Measurements from ENCODE around the gene PDIA5. TPM values are rescaled to one million over a fixed set of nuclear protein-coding genes. Genes with fewer than 3 reads are reported as not detected.

PDIA5 gene
- total RNA-seq, 1 experiment from 2014 or later: 31.7 TPM

- H3K36me3 ChIP-seq (replicated peaks; ENCODE audit: control insufficient read depth, insufficient read depth, low read length): peaks cover 20% of the 10 kb centered on the region
- no peak for DNase-seq
- no peak overlapping the region for H3K4me3 ChIP-seq (ENCODE audit: insufficient read depth, low read depth, low read length)
- no peaks in the 10 kb centered on the region for H3K27me3 ChIP-seq (ENCODE audit: control insufficient read depth, insufficient read depth, low read length)
Observed at GRCh38 chr3:123120573-123120972, 53.7 kb downstream of the PDIA5 start.

GRCh38 chr3:123122057-123122456, 55.2 kb downstream of the PDIA5 start:
- H3K27me3 ChIP-seq (ENCODE audit: control insufficient read depth, insufficient read depth, low read length): no peaks in the 10 kb centered on the region
- H3K4me3 ChIP-seq (ENCODE audit: insufficient read depth, low read depth, low read length): no peak overlapping the region
- no peak for DNase-seq
- H3K36me3 ChIP-seq (replicated peaks; ENCODE audit: control insufficient read depth, insufficient read depth, low read length): peaks cover 14% of the 10 kb centered on the region

GRCh38 chr3:123122525-123123315, 55.9 kb downstream of the PDIA5 start:
- Histone ChIP-seq H3K4me3 (ENCODE audit: insufficient read depth, low read depth, low read length) (no peak overlapping the region), H3K27me3 (ENCODE audit: control insufficient read depth, insufficient read depth, low read length) (no peaks in the 10 kb centered on the region), H3K36me3 (replicated peaks; ENCODE audit: control insufficient read depth, insufficient read depth, low read length) (peaks cover 14% of the 10 kb centered on the region)
- no peak for DNase-seq

GRCh38 chr3:123123716-123124616, 57.1 kb downstream of the PDIA5 start:
- Histone ChIP-seq H3K36me3 (replicated peaks; ENCODE audit: control insufficient read depth, insufficient read depth, low read length) (peaks cover 12% of the 10 kb centered on the region), H3K4me3 (ENCODE audit: insufficient read depth, low read depth, low read length) (no peak overlapping the region), H3K27me3 (ENCODE audit: control insufficient read depth, insufficient read depth, low read length) (no peaks in the 10 kb centered on the region)
- DNase-seq: no peak

GRCh38 chr3:123124971-123125370, 58.1 kb downstream of the PDIA5 start:
- no peak for DNase-seq
- H3K4me3 ChIP-seq (ENCODE audit: insufficient read depth, low read depth, low read length): no peak overlapping the region
- peaks cover 15% of the 10 kb centered on the region for H3K36me3 ChIP-seq (replicated peaks; ENCODE audit: control insufficient read depth, insufficient read depth, low read length)

GRCh38 chr3:123126031-123126430, 59.2 kb downstream of the PDIA5 start:
- Histone ChIP-seq H3K36me3 (replicated peaks; ENCODE audit: control insufficient read depth, insufficient read depth, low read length) (peaks cover 16% of the 10 kb centered on the region), H3K27me3 (ENCODE audit: control insufficient read depth, insufficient read depth, low read length) (no peaks in the 10 kb centered on the region)
- DNase-seq: no peak

More at GRCh38 chr3:123124971-123125370, 58.1 kb downstream of the PDIA5 start:
- no peaks in the 10 kb centered on the region for H3K27me3 ChIP-seq (ENCODE audit: control insufficient read depth, insufficient read depth, low read length)

GRCh38 chr3:123126653-123127052, 59.8 kb downstream of the PDIA5 start:
- DNase-seq: no peak
- no peak overlapping the region for H3K4me3 ChIP-seq (ENCODE audit: insufficient read depth, low read depth, low read length)
- peaks cover 18% of the 10 kb centered on the region for H3K36me3 ChIP-seq (replicated peaks; ENCODE audit: control insufficient read depth, insufficient read depth, low read length)
- no peaks in the 10 kb centered on the region for H3K27me3 ChIP-seq (ENCODE audit: control insufficient read depth, insufficient read depth, low read length)

More at GRCh38 chr3:123126031-123126430, 59.2 kb downstream of the PDIA5 start:
- H3K4me3 ChIP-seq (ENCODE audit: insufficient read depth, low read depth, low read length): no peak overlapping the region

GRCh38 chr3:123129092-123129491, 62.3 kb downstream of the PDIA5 start:
- no peak for DNase-seq
- Histone ChIP-seq H3K27me3 (ENCODE audit: control insufficient read depth, insufficient read depth, low read length) (no peaks in the 10 kb centered on the region), H3K4me3 (ENCODE audit: insufficient read depth, low read depth, low read length) (no peak overlapping the region), H3K36me3 (replicated peaks; ENCODE audit: control insufficient read depth, insufficient read depth, low read length) (peaks cover 19% of the 10 kb centered on the region)

GRCh38 chr3:123129532-123129931, 62.7 kb downstream of the PDIA5 start:
- H3K36me3 ChIP-seq (replicated peaks; ENCODE audit: control insufficient read depth, insufficient read depth, low read length): peaks cover 17% of the 10 kb centered on the region
- no peak overlapping the region for H3K4me3 ChIP-seq (ENCODE audit: insufficient read depth, low read depth, low read length)
- no peak for DNase-seq
- no peaks in the 10 kb centered on the region for H3K27me3 ChIP-seq (ENCODE audit: control insufficient read depth, insufficient read depth, low read length)

GRCh38 chr3:123130079-123130750, 63.4 kb downstream of the PDIA5 start:
- Histone ChIP-seq H3K27me3 (ENCODE audit: control insufficient read depth, insufficient read depth, low read length) (no peaks in the 10 kb centered on the region), H3K36me3 (replicated peaks; ENCODE audit: control insufficient read depth, insufficient read depth, low read length) (peaks cover 15% of the 10 kb centered on the region), H3K4me3 (ENCODE audit: insufficient read depth, low read depth, low read length) (no peak overlapping the region)
- DNase-seq: no peak

GRCh38 chr3:123134671-123135070, 67.8 kb downstream of the PDIA5 start:
- Histone ChIP-seq H3K27me3 (ENCODE audit: control insufficient read depth, insufficient read depth, low read length) (no peaks in the 10 kb centered on the region), H3K36me3 (replicated peaks; ENCODE audit: control insufficient read depth, insufficient read depth, low read length) (peaks cover 13% of the 10 kb centered on the region), H3K4me3 (ENCODE audit: insufficient read depth, low read depth, low read length) (no peak overlapping the region)
- DNase-seq: no peak

- H3K27me3 ChIP-seq (ENCODE audit: control insufficient read depth, insufficient read depth, low read length): no peaks in the 10 kb centered on the region
- no peak for DNase-seq
- no peak overlapping the region for H3K4me3 ChIP-seq (ENCODE audit: insufficient read depth, low read depth, low read length)
- peaks cover 8% of the 10 kb centered on the region for H3K36me3 ChIP-seq (replicated peaks; ENCODE audit: control insufficient read depth, insufficient read depth, low read length)
Observed at GRCh38 chr3:123137001-123137400, 70.2 kb downstream of the PDIA5 start.

- Histone ChIP-seq H3K27me3 (ENCODE audit: control insufficient read depth, insufficient read depth, low read length) (no peaks in the 10 kb centered on the region), H3K4me3 (ENCODE audit: insufficient read depth, low read depth, low read length) (no peak overlapping the region), H3K36me3 (replicated peaks; ENCODE audit: control insufficient read depth, insufficient read depth, low read length) (peaks cover 2% of the 10 kb centered on the region; the same call in 1 of the 2 replicates)
- DNase-seq: no peak
Observed at GRCh38 chr3:123138839-123139444, 72.1 kb downstream of the PDIA5 start.

GRCh38 chr3:123139522-123139921, 72.7 kb downstream of the PDIA5 start:
- Histone ChIP-seq H3K4me3 (ENCODE audit: insufficient read depth, low read depth, low read length) (no peak overlapping the region), H3K36me3 (replicated peaks; ENCODE audit: control insufficient read depth, insufficient read depth, low read length) (peaks cover 2% of the 10 kb centered on the region; the same call in 1 of the 2 replicates), H3K27me3 (ENCODE audit: control insufficient read depth, insufficient read depth, low read length) (no peaks in the 10 kb centered on the region)
- no peak for DNase-seq

All from H7 (cell line).